H1 (cell line): Measurements from ENCODE around the gene CDCA7. TPM values are rescaled to one million over a fixed set of nuclear protein-coding genes. Genes with fewer than 3 reads are reported as not detected.

Experiments
- ASH2L ChIP-seq: fragments of 200-600, 300-600 bp; sonication (generic); IDR thresholded peaks from one replicate; pipeline ENCODE4 v1.7.1; 2017; ENCODE audit warnings: low read length
- CHD7 ChIP-seq: fragments of 300-600 bp; sonication (generic); IDR thresholded peaks from 2 replicates; pipeline ENCODE4 v1.7.1; 2012; ENCODE audit warnings: low read length, moderate library complexity, mild to moderate bottlenecking, inconsistent platforms; ENCODE audit not compliant: insufficient replicate concordance
- E2F6 ChIP-seq: IDR thresholded peaks from 2 replicates; pipeline ENCODE4 v1.6.1; 2012; ENCODE audit warnings: inconsistent platforms
- MAFK ChIP-seq: IDR thresholded peaks from 2 replicates; pipeline ENCODE4 v1.6.1; 2012; ENCODE audit warnings: low read depth, mild to moderate bottlenecking, improper control_type of control experiment, low read length
- POU5F1 ChIP-seq: IDR thresholded peaks from 2 replicates; pipeline ENCODE4 v1.6.1; 2011; ENCODE audit warnings: low read depth, mild to moderate bottlenecking, low read length, moderate library complexity
- polyA plus RNA-seq, 7 experiments: library from polyadenylated mRNA; depleted of rRNA in 3 of 7; stranded (reverse) in 5 of 7; unstranded in 2 of 7; fragments of >200 nt in 5 of 7; fragments of 200-250 nt in 2 of 7; gene quantifications; 1 replicate in 5 of 7; 2 replicates in 1 of 7; 4 replicates in 1 of 7; pipeline versions ENCODE4 v1.2.1 to v1.2.3, GENCODE V29; 2011 to 2013; ENCODE audit warnings: missing spikeins in 2 of 7, mixed read lengths in 2 of 7
- total RNA-seq: library from RNA; stranded (reverse); fragmentation: NEBNext Ultra II Directional; extraction: Animal tissue kit (Norgen Biotek cat#: 25700); gene quantifications from 2 replicates; pipeline ENCODE4 v1.2.1, GENCODE V29; 2021

Gene CDCA7
- total and polyA plus RNA-seq, 2 of the 8 experiments (the other 6 are each of a cell fraction or from before 2014, with no cell fraction given): 64.4 to 80.4 TPM

- TF ChIP-seq CHD7: no peak
- TF ChIP-seq ASH2L: no peak
- no peak for TF ChIP-seq E2F6
- TF ChIP-seq MAFK: no peak
- no peak for TF ChIP-seq POU5F1
These were observed 41.1 kb downstream of the CDCA7 start (continued) for GRCh38 chr2:173395567-173396351.
